ENCODE measurements around the gene EHF.

The EHF gene

GRCh38 chr11:34602245-34602644, 18.6 kb upstream of the EHF start:
- no peak for DNase-seq (ENCODE audit: low read depth)

DNA sequence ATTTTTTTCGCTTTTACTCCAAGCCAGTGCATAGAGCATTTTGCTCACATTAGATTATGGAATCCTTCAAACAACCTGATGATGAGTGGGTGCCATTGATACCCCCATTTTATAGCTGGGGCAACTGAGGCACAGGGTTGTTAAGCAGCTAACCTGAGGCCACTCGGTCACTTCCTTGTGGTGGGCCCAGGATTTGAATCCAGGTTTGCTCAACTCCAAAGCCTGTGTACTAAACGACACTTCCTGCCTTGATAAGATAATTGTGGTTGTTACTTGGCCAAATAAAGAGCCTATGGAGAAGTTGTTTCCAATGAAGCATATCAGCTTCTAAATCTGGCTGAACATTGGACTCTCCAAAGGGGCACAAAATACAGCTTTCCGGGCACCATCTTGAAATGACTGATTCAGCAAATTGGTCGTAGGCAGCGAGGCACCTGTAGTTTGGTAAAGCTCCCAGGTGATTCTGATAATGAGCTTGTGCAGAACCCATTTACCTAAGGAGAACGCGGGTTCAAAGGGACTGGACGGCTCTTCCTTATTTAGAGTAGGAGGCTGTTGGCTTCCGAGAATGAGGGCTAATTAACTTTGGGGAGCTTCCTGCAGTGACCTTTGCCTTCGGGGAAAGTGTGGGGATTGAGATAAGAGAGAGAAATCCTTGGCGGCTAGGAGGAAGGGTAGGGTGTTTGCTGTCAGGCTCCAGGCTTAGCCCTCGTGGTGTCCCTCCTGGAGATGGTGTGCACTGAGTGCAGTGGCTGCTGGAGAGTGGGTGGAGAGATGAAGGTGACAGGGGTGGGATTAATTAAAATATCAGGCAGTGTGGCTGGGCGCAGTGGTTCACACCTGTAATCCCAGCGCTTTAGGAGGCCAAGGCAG, 17.5 kb upstream of the EHF start:
- DNase-seq (ENCODE audit: low read depth): no peak

GRCh38 chr11:34604145-34604544, 16.7 kb upstream of the EHF start:
- no peak for DNase-seq (ENCODE audit: low read depth)

GRCh38 chr11:34604911-34605310, 16.0 kb upstream of the EHF start:
- DNase-seq (ENCODE audit: low read depth): no peak

DNA sequence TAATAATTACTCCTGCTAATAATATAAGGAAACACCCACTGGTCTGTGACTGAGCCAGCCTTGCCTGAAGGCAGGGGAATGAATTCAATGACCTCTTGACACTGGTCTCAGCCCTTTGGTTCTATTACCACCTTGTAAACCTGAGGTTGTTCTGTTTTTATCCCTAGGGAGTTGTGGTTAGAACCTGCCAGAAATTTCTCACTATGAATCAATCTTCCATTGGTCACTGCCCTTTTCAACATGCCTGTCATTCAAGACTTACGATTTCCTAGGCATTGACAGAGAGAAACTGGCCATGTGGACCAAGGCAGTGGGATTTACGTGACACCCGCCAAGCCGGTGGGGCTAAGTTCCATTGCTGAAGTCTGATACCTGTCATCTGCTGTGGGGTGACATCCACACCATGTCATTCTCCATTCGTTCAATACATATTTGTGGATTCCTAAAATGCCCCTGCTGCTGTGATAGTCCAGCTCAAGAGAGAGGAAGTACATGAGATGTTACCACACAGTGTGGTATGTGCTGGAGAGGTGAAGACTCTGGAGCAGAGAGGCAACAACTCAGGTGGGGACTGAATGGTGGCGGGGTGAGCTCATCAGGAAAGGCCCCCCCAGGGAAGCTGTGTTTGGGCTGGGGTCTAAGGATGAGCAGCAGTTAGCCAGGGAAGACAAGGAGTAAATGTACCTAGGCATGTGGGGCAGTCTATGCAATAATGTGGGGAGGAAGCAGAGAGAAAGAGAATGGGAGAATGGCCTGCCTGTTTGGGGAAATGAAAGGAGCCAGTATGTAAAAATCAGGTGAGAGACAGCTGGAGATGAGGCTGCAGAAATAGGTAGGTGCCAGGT, 15.2 kb upstream of the EHF start:
- no peak for DNase-seq (ENCODE audit: low read depth)

GRCh38 chr11:34606326-34607120, 14.4 kb upstream of the EHF start:
- no peak for DNase-seq (ENCODE audit: low read depth)

GRCh38 chr11:34609187-34609751, 11.6 kb upstream of the EHF start:
- DNase-seq (ENCODE audit: low read depth): no peak

DNA sequence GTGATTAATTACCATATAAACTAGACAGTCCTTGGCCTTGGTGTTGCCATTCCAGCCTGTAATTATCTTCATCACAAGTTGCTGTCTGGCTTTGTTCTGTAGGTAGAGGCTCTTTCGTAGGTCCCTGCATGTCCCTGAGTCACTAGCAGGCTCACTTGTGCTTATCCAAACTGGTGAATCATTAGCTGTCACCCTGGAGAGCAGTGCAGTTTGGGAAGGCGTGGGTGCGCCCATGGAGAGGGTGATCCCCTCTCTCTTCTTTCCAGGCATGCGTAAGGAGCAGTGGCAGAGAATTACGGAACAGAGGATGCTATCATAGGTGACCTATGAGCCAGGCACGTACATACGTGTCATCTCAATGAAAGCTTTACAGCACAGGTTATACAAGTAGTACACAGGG, 11.0 kb upstream of the EHF start:
- DNase-seq (ENCODE audit: low read depth): no peak

- DNase-seq (ENCODE audit: low read depth): no peak
These were observed 10.4 kb upstream of the EHF start for GRCh38 chr11:34610324-34611041.

GRCh38 chr11:34613015-34613414, 7.9 kb upstream of the EHF start:
- DNase-seq (ENCODE audit: low read depth): no peak

DNA sequence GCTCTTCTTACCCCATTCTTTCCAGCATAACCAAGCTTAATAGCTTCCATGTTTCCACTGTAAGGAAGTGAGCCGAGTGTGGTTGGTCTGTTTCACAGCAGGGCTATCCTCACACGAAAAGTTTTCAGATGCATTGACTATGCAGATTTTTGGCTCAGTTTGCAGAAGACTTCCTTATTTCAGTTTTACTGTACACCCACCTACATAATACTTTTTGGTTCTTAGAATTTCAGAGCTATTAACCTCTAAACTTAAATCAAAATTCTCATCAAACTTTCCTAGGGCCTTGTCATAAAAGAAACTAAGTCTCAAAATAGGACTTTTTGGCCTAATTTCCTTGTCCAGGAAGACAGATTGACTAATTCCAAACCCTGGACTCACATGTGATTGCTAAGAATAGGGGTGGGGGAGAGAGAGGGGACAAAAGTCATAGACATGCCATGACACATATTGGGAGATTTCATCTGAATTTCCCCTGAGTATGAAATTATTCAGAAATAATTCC, 7.3 kb upstream of the EHF start:
- no peak for DNase-seq (ENCODE audit: low read depth)

GRCh38 chr11:34614344-34615104, 6.4 kb upstream of the EHF start:
- peak; percentile 33 for DNase-seq (ENCODE audit: low read depth)

DNA sequence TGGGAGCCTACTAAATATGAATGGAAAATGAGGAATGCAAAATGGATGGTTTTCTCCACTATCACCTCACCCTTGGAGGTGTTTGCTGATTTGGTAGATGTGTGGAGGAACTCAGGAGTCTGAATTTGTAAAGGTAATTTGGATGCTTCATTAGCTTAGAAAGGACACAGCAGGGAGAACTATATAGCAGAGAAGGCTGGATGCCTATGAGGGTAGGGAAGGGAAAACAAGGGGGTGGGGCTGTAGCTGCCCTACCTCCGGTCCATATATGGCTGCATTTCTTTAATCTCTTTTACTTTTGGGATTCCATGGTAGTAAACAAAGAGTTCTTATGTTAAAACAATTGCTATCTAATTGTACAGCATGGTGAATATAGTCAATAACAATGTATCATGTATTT, 4.8 kb upstream of the EHF start:
- DNase-seq (ENCODE audit: low read depth): no peak

DNA sequence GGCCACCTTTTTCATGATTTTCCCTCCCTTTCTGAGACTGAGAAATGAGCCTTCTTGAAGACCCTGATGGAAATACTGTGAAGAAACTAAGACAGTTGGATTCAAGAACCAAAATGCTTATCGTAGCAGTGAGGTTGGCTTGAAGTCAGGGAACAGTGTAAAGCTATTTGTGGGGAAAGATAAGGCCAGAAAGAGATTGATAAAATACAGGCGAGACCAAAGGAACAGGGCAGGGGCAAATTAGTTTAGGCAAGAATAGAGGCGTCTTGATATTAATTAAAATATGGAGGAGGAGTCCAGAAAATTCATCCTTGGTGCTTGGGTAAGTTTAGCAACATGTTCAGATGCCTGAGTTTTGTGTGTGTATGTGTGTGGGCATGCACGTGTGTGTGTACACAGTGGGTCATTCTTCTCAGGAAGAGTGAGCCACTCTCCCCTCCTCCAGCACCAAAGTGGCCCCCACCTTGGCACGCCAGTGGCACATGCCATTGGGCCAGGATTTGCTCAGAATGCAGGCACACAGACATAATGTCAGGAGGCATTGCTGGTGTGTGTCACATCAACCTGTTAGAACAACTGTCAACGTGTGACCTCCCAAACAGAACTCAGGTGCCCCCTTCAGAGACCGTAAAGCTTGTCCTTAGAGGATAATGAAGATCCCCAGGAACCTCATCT, 3.9 kb upstream of the EHF start:
- no peak for DNase-seq (ENCODE audit: low read depth)

- no peak for DNase-seq (ENCODE audit: low read depth)
These were observed 2.5 kb upstream of the EHF start for GRCh38 chr11:34618406-34618805.

- DNase-seq (ENCODE audit: low read depth): no peak
These were observed 1.8 kb upstream of the EHF start for GRCh38 chr11:34619062-34619516.

GRCh38 chr11:34620202-34620601, 691 bp upstream of the EHF start:
- no peak for DNase-seq (ENCODE audit: low read depth)

DNA sequence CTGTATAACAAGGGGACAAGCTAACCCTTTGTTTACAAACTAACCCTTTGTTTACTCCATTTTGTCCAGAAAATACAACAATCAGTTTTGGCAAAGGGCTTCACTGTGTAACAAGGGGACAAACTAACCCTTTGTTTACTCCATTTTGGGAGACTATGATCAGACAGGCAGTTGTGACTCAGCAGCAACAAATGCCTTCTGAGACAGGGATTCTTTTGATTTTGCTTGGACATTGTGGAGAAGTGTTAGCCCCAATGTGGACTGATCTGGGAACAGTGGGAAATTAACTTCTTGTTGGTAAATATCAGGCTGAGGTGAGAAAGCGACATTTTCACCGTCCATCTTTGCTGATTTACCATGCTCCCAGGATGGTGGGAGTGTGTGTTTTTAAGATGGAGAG, 983 bp downstream of the EHF start:
- DNase-seq (ENCODE audit: low read depth): peak; percentile 33

DNA sequence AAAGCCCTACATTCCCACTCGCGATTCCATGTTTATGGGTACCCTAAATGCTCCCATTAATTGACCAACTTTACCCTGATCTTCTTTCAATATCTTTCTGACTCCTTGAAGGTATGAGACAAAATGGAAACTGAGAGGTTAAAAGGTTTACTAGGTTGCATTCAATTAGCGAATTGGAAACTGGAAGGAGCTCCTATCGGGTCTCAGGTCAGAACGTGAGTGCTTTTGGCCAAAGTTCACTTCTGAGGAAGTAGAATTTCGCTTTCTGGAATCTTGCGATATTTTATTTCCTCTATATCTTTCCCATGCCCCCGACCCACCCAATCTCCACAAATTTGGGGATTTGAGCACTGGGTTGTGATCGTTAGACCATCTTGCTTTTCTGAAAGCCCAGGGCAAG, 2.6 kb downstream of the EHF start:
- no peak for DNase-seq (ENCODE audit: low read depth)

- DNase-seq (ENCODE audit: low read depth): no peak
These were observed 3.2 kb downstream of the EHF start for GRCh38 chr11:34624069-34624468.
